ENCODE measurements around the gene HDAC5.
A peak's percentile ranks its signal among the peaks of the same experiment; 100 is the strongest.

Gene HDAC5

DNA sequence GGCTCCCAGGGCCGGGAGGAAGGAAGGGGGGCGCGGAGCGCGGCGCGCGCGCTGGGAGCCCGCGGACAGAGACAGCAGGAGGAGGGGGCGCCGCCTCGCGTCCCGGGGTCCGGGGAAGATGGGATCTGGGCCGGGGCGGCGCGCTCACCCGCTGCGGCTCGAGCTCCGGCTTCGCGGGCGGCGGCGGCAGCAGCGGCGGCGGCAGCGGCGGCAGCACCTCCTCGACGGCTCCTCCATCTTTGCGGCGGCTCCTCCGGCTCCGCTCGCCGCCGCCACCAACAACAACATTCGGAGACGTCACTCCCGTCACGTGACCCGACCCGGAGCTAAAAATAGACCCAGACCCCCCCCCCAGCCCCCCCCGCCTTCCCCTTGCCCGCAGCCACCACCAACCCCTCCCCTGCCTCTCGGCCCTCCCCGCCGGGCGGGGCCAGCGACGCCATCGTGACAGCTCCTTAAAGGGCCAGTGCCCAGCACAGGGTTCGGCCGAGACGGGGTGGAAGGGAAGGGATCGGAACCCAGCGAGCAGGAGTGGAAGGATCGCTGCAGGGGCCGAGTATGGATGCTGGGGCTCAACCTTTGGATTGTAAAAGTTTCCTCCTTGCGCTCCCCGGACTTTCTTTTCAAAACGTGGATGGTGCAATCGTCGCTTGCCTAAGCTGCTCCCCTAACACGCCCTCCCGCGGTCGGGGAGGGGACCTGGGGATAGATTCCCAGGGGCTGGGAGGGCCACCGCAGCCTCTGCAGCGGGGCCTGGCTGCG is at the start of gene HDAC5:
Gene HDAC5 (minus strand): TSS at position 286 of the 762 bp plus-strand sequence. CDS start 6,126 bp downstream, outside the sequence.
- peak within 1 kb of the TSS; percentile 88 for H3K4me3 ChIP-seq (ENCODE audit: low read length)
- TF ChIP-seq, protein P1, sequence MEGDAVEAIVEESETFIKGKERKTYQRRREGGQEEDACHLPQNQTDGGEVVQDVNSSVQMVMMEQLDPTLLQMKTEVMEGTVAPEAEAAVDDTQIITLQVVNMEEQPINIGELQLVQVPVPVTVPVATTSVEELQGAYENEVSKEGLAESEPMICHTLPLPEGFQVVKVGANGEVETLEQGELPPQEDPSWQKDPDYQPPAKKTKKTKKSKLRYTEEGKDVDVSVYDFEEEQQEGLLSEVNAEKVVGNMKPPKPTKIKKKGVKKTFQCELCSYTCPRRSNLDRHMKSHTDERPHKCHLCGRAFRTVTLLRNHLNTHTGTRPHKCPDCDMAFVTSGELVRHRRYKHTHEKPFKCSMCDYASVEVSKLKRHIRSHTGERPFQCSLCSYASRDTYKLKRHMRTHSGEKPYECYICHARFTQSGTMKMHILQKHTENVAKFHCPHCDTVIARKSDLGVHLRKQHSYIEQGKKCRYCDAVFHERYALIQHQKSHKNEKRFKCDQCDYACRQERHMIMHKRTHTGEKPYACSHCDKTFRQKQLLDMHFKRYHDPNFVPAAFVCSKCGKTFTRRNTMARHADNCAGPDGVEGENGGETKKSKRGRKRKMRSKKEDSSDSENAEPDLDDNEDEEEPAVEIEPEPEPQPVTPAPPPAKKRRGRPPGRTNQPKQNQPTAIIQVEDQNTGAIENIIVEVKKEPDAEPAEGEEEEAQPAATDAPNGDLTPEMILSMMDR (IDR thresholded peaks at IDR 0.05; ENCODE audit: insufficient read depth, low read depth, low read length, missing control alignments), result peak; percentile 68
- DNase-seq (ENCODE audit: low read depth), result peak; percentile 95

DNA sequence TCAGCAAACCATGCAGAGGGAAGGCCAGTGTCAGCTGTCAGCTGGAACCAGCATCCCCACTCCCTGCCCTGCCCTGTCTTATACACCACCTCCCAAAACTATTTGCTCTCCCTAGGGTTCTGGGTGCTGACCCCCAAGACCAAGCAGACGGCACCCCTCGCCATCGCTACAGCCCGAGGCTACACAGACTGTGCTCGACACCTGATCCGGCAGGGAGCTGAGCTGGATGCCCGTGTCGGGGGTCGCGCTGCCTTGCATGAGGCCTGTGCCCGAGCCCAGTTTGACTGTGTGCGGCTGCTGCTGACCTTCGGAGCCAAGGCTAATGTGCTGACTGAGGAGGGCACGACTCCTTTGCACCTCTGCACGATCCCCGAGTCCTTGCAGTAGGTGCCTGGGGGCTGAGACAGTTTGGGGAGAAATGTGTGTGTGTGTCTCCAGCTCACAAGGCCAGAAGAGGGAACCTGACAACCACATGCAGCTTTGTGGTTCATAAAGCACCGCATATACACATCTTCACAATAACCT is 48.6 kb upstream of the HDAC5 start:
- no peak overlapping the region for H3K4me3 ChIP-seq (ENCODE audit: low read length)
- no peak for DNase-seq (ENCODE audit: low read depth)
- TF ChIP-seq, protein P1 (IDR thresholded peaks at IDR 0.05; ENCODE audit: insufficient read depth, low read depth, low read length, missing control alignments), result no peak

GRCh38 chr17:44170499-44171201 is 47.2 kb upstream of the HDAC5 start, which contains the start of gene ASB16:
Gene ASB16, plus strand, starts transcription at chr17:44170704. Its CDS starts 86 bp downstream, at chr17:44170790.
- TF ChIP-seq, protein P1 (IDR thresholded peaks at IDR 0.05; ENCODE audit: insufficient read depth, low read depth, low read length, missing control alignments), result no peak

DNA sequence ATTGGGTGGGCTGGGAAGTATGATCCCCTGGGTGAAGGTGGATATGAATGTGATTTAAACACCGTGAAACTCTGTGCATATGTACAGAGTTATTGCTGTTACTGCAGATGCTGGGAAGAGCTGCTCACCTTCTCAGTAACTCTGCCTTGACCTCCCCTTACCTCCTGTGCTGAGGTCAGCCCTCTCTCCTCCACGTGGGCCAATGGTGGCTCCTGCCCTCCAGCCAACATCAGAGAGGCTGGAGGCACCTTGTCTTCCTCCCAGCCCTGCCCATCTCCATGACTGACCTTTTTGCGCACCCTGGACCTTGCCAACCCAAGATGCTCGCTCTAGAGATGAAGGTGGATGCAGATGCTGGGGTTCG is 46.7 kb upstream of the HDAC5 start:
- TF ChIP-seq, protein P1 (IDR thresholded peaks at IDR 0.05; ENCODE audit: insufficient read depth, low read depth, low read length, missing control alignments), result no peak
- H3K4me3 ChIP-seq (ENCODE audit: low read length), result no peak overlapping the region
- DNase-seq (ENCODE audit: low read depth), result no peak

More at GRCh38 chr17:44170499-44171201, 47.2 kb upstream of the HDAC5 start, which contains the start of gene ASB16:
- DNase-seq (ENCODE audit: low read depth), result no peak
- no peak within 1 kb of the TSS for H3K4me3 ChIP-seq (ENCODE audit: low read length)

DNA sequence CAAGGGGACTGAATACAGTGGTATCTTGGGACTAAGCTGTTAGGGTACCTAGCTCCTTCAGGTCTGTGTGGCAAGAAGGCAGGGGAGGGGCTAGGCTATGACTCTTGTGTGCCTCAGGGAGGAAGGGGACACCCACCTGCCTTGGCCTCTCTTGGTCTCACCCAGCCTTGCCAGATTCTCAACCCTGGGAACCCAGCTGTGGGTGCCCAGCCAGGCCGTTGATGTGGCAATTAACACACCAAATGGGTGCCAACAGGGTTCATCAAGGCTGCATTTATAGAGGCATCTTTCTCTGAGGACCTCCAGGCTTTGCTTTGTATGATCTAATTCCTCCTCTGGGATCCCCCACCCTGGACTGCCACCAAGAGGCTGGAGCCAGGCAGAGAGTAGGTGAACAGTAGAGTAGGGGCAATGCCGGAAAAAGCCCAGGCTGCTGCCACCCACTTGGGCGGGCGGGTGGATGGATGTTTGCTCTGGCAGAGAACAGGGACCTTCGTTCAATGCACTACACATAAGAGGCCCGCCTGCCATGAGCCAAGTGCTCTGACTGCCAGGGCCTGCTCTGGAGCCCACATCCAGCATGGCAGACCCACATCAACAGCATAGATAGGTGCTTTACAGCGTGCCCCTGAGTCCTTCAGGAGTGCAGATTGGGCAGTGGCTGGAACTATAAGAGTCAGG is 43.9 kb upstream of the HDAC5 start:
- DNase-seq (ENCODE audit: low read depth), result no peak
- no peak overlapping the region for H3K4me3 ChIP-seq (ENCODE audit: low read length)
- TF ChIP-seq, protein P1 (IDR thresholded peaks at IDR 0.05; ENCODE audit: insufficient read depth, low read depth, low read length, missing control alignments), result no peak

- no peak overlapping the region for H3K4me3 ChIP-seq (ENCODE audit: low read length)
- TF ChIP-seq, protein P1 (IDR thresholded peaks at IDR 0.05; ENCODE audit: insufficient read depth, low read depth, low read length, missing control alignments), result no peak
- no peak for DNase-seq (ENCODE audit: low read depth)
Observed at GRCh38 chr17:44164476-44164875, 41.0 kb upstream of the HDAC5 start.

Measured in epithelial cell of esophagus (primary cell).